ENCODE data around the gene MAP3K10. TPM values are rescaled to one million over a fixed set of nuclear protein-coding genes. Genes with fewer than 3 reads are reported as not detected.

Gene MAP3K10
- 10.8 to 16.1 TPM (median 13.6 TPM) in 5 replicates for total RNA-seq (2022; extraction: Qiagen RNA extraction)

GRCh38 chr19:40190891-40191835, at the start of gene MAP3K10:
TSS of gene MAP3K10 (plus strand) at chr19:40191426. CDS start at chr19:40192032, 606 bp downstream.

DNA sequence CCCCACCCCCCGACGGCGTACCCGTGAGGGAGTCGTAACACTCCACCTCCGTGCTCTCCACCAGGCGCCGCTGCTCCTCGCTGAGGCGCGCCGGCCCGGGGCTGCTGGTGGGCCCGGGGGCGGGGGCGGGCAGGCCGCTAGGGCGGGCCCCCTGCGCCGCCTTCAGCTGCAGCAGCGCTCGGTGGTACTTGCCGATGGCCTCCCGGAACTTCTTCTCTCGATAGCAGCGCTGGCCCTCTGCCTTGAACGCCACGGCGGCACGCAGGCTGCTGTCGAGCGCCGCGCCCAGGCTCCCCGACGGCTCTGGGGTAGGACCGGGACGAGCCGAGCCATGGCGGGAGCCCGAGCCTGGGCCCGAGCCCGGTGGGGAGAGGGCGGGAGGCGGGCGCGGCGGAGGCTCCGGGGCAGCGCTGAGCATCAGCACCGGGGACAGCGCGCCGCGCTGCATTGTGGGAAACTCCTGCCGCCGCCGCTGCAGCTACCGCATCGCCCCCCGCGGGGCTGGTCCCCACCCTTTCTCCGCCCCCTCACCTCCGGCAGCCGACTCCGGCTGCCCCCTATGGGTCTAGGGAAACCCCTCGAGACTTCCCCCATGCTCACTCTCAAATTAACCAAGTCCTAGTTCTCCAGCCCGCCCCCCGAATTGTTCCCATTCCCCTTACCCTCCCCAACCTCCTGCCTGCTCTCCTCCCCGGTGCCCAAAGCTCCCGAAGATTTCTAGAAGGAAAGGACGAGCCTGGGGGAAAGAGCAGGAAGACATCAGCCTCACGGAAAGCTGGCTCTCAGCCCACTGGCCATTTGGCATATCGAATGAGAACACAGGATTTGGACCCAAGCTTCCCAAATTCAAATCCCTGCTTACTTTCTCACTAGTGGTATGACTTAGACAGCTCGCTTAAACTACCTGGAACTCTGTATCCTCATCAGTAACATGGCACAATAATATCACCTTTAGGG, 27.0 kb downstream of the MAP3K10 start, which contains the start of gene TTC9B:
Gene TTC9B, minus strand, starts transcription at position 451 of the 957 bp plus-strand sequence. Its CDS starts 3 bp downstream, at position 448.

Other genes starting within 250 kb of the MAP3K10 start
- gene PSMC4, start 220.3 kb upstream of the MAP3K10 start, total RNA-seq (2022; extraction: Qiagen RNA extraction) = 271 to 296 TPM (median 278 TPM) in 5 replicates
- gene ZNF546, start 194.4 kb upstream of the MAP3K10 start, total RNA-seq (2022; extraction: Qiagen RNA extraction) = 1.8 to 2.5 TPM (median 2.2 TPM) in 5 replicates
- gene ZNF780B, start 135.2 kb upstream of the MAP3K10 start, total RNA-seq (2022; extraction: Qiagen RNA extraction) = 5.2 to 7.9 TPM (median 7.3 TPM) in 5 replicates
- gene ZNF780A, start 100.5 kb upstream of the MAP3K10 start, total RNA-seq (2022; extraction: Qiagen RNA extraction) = 24.8 to 30.2 TPM (median 27.9 TPM) in 5 replicates
- gene TTC9B, start 27.0 kb downstream of the MAP3K10 start, total RNA-seq (2022; extraction: Qiagen RNA extraction) = 0.25 to 0.54 TPM (median 0.32 TPM) in 5 replicates
- 0.11 to 0.41 TPM (median 0.25 TPM) in 5 replicates for gene CCNP, start 35.3 kb downstream of the MAP3K10 start, total RNA-seq (2022; extraction: Qiagen RNA extraction)
- 113 to 203 TPM (median 198 TPM) in 5 replicates for gene AKT2, start 93.9 kb downstream of the MAP3K10 start, total RNA-seq (2022; extraction: Qiagen RNA extraction)
- gene C19orf47, start 157.0 kb downstream of the MAP3K10 start, total RNA-seq (2022; extraction: Qiagen RNA extraction) = 23.8 to 33.1 TPM (median 31.5 TPM) in 5 replicates
- 245 to 279 TPM (median 256 TPM) in 5 replicates for gene PLD3, start 157.3 kb downstream of the MAP3K10 start, total RNA-seq (2022; extraction: Qiagen RNA extraction)
- 0.16 to 0.39 TPM (median 0.35 TPM) in 5 replicates for gene HIPK4, start 198.8 kb downstream of the MAP3K10 start, total RNA-seq (2022; extraction: Qiagen RNA extraction)
- 1.2 to 1.3 TPM (median 1.3 TPM) in 5 replicates for gene PRX, start 222.0 kb downstream of the MAP3K10 start, total RNA-seq (2022; extraction: Qiagen RNA extraction)
- gene SERTAD1, start 234.6 kb downstream of the MAP3K10 start, total RNA-seq (2022; extraction: Qiagen RNA extraction) = 24.4 to 31.9 TPM (median 26.1 TPM) in 5 replicates